Stimulated activated naive CD4-positive, alpha-beta T cell (primary cell): Measurements from ENCODE around the gene LRRC9.
"Not testable (repeated sequence)": the region's sequence is repeated elsewhere in the genome, so short reads cannot be mapped to it uniquely, and the experiment has no call there.

Source experiments
- DNase-seq, 6 experiments: peaks; one replicate each; lab custom pipeline; 2025; lab: John Stamatoyannopoulos, UW

Gene LRRC9

GRCh38 chr14:60064491-60065072 is 144.6 kb downstream of the LRRC9 start:
- DNase-seq: peak in 3 of 6 experiments; percentile 4 to 24 (median 24)

GRCh38 chr14:60067882-60068281 is 147.9 kb downstream of the LRRC9 start:
- no peak for DNase-seq

GRCh38 chr14:60079723-60080122 is 159.8 kb downstream of the LRRC9 start:
- no peak for DNase-seq

GRCh38 chr14:60085085-60085484 is 165.1 kb downstream of the LRRC9 start:
- no peak for DNase-seq

- no peak for DNase-seq
Measured at GRCh38 chr14:60085693-60086092, 165.7 kb downstream of the LRRC9 start.

- DNase-seq: no peak
Measured at GRCh38 chr14:60087668-60088067, 167.7 kb downstream of the LRRC9 start.

GRCh38 chr14:60089221-60089620 is 169.3 kb downstream of the LRRC9 start:
- no peak for DNase-seq

GRCh38 chr14:60090864-60091519 is 171.0 kb downstream of the LRRC9 start:
- DNase-seq: peak in 4 of 6 experiments; percentile 19 to 55 (median 46)

GRCh38 chr14:60091550-60092525 is 171.9 kb downstream of the LRRC9 start, which contains the start of gene PCNX4:
Gene PCNX4, plus strand, starts transcription at chr14:60091923. Its CDS starts 15,716 bp downstream, at chr14:60107639.
- peak; percentile 89 to 94 (median 92) for DNase-seq

GRCh38 chr14:60092526-60092920 is 172.6 kb downstream of the LRRC9 start:
- DNase-seq: peak in 1 of 6 experiments; percentile 54

GRCh38 chr14:60093080-60093479 is 173.1 kb downstream of the LRRC9 start:
- no peak for DNase-seq

GRCh38 chr14:60093606-60094005 is 173.7 kb downstream of the LRRC9 start:
- DNase-seq: no peak

- DNase-seq: no peak
Measured at GRCh38 chr14:60094306-60094897, 174.5 kb downstream of the LRRC9 start.

GRCh38 chr14:60095231-60095630 is 175.3 kb downstream of the LRRC9 start:
- no peak for DNase-seq

GRCh38 chr14:60095781-60096450 is 176.0 kb downstream of the LRRC9 start:
- DNase-seq: no peak

- no peak for DNase-seq
Measured at GRCh38 chr14:60097974-60098373, 178.0 kb downstream of the LRRC9 start.

GRCh38 chr14:60099855-60100254 is 179.9 kb downstream of the LRRC9 start:
- not testable (repeated sequence) for DNase-seq

GRCh38 chr14:60101786-60102185 is 181.8 kb downstream of the LRRC9 start:
- no peak for DNase-seq

- DNase-seq: no peak
Measured at GRCh38 chr14:60102389-60102788, 182.4 kb downstream of the LRRC9 start.

- no peak for DNase-seq
Measured at GRCh38 chr14:60106339-60106738, 186.4 kb downstream of the LRRC9 start.

- DNase-seq: no peak
Measured at GRCh38 chr14:60107477-60107876, 187.5 kb downstream of the LRRC9 start.

GRCh38 chr14:60111732-60112131 is 191.8 kb downstream of the LRRC9 start:
- no peak for DNase-seq
